NCI-H510A treated with DMSO at 0.1 percent for 48 hours (cell line): ENCODE results near the gene SLC10A7.

ENCODE experiments used
- DNase-seq: peaks from one replicate; lab custom pipeline; 2025; lab: John Stamatoyannopoulos, UW

Gene SLC10A7

GRCh38 chr4:146210890-146211289 lies 310.9 kb downstream of the SLC10A7 start:
- DNase-seq = no peak

GRCh38 chr4:146207410-146207809 lies 314.3 kb downstream of the SLC10A7 start:
- DNase-seq = no peak
